Kidney glomerular epithelial cell (primary cell): ENCODE measurements around the gene SLCO2A1.

Experiments used
- DNase-seq: peaks from one replicate; lab custom pipeline; 2025; lab: John Stamatoyannopoulos, UW

The SLCO2A1 gene

GRCh38 chr3:133884054-133884886 is 145.5 kb downstream of the SLCO2A1 start:
- DNase-seq, result no peak

- no peak for DNase-seq
Observed at GRCh38 chr3:133883641-133884040, 146.1 kb downstream of the SLCO2A1 start.

- no peak for DNase-seq
Observed at GRCh38 chr3:133882986-133883586, 146.6 kb downstream of the SLCO2A1 start.

GRCh38 chr3:133881939-133882825 is 147.5 kb downstream of the SLCO2A1 start:
- no peak for DNase-seq

- DNase-seq, result no peak
Observed at GRCh38 chr3:133881492-133881891, 148.2 kb downstream of the SLCO2A1 start.

GRCh38 chr3:133880886-133881455 is 148.8 kb downstream of the SLCO2A1 start:
- no peak for DNase-seq

- DNase-seq, result no peak
Observed at GRCh38 chr3:133880287-133880686, 149.4 kb downstream of the SLCO2A1 start.

- DNase-seq, result no peak
Observed at GRCh38 chr3:133878518-133878917, 151.2 kb downstream of the SLCO2A1 start.
